ENCODE data around the gene NPAS2. TPM values are rescaled to one million over a fixed set of nuclear protein-coding genes. Genes with fewer than 3 reads are reported as not detected.

Gene NPAS2
- total RNA-seq, 1 experiment from 2014 or later: 20.4 TPM

- no TSS peak for BruUV-seq (replicated peaks)
- ChIA-PET CTCF (no interaction called here), POLR2A (no interaction called here), RAD21 (ENCODE audit: low non-redundant PET in 1 of 2, low total read pairs in 2 of 2, uncharacterized antibody in 2 of 2, unreplicated experiment in 2 of 2) (no interaction called here)
- DNase-seq (ENCODE audit: low read depth, low spot score) (no peak), ATAC-seq (no peak)
- peaks cover 5 to 6% of the 10 kb centered on the region in 2 experiments; a peak in 3 of 4 replicates for H3K9me3 ChIP-seq (ENCODE audit: control insufficient read depth in 1 of 2, insufficient read depth in 1 of 2, low read depth in 1 of 2, low read length in 2 of 2)
- H3K79me2 ChIP-seq (ENCODE audit: insufficient read depth, low read length): no peaks in the 10 kb centered on the region; the same call in 1 of the 2 replicates
- no peaks in the 10 kb centered on the region for H3K27me3 ChIP-seq (ENCODE audit: insufficient read depth, low read length)
- no peak overlapping the region for H3K4me3 ChIP-seq (replicated peaks in 1 of 2; ENCODE audit: low read depth in 1 of 2, low read length in 2 of 2)
- H3K36me3 ChIP-seq (ENCODE audit: control insufficient read depth in 1 of 2, insufficient read depth in 2 of 2, low read length in 2 of 2): no peaks in the 10 kb centered on the region
- peaks cover 3 to 18% of the 10 kb centered on the region in 2 experiments; a peak in 3 of 4 replicates for H3K4me1 ChIP-seq (ENCODE audit: control insufficient read depth in 1 of 2, insufficient read depth in 2 of 2, low read length in 2 of 2)
- H3K9me2 ChIP-seq (ENCODE audit: insufficient read depth): no peaks in the 10 kb centered on the region
- TF ChIP-seq ELF1 (IDR thresholded peaks at IDR 0.05; ENCODE audit: borderline replicate concordance, low read depth) (no peak), EZH2 (IDR thresholded peaks at IDR 0.05) (no peak), CBX3 (IDR thresholded peaks at IDR 0.05; ENCODE audit: low read depth) (no peak), ZFX (IDR thresholded peaks at IDR 0.05) (no peak), CEBPB (IDR thresholded peaks at IDR 0.05; ENCODE audit: low read depth) (no peak), RAD21 (IDR thresholded peaks at IDR 0.05; ENCODE audit: low read depth) (no peak), ZNF274 (IDR thresholded peaks at IDR 0.05; ENCODE audit: low read depth, low read length) (no peak), TCF7L2 (IDR thresholded peaks at IDR 0.05; ENCODE audit: borderline replicate concordance, extremely low read depth, insufficient read depth, insufficient read length) (no peak), POLR2A (IDR thresholded peaks at IDR 0.05; ENCODE audit: borderline replicate concordance, extremely low read depth, insufficient read depth, insufficient read length) (no peak), EZH2phosphoT487 (IDR thresholded peaks at IDR 0.05; ENCODE audit: borderline replicate concordance) (no peak), ZBTB33 (IDR thresholded peaks at IDR 0.05; ENCODE audit: extremely low read depth, insufficient replicate concordance, low read length) (no peak), SRF (IDR thresholded peaks at IDR 0.05; ENCODE audit: low read depth) (no peak), POLR2AphosphoS5 (IDR thresholded peaks at IDR 0.05; ENCODE audit: low read depth, low read length) (no peak), EGR1 (IDR thresholded peaks at IDR 0.05; ENCODE audit: low read depth) (no peak)
- TF ChIP-seq, protein P1, sequence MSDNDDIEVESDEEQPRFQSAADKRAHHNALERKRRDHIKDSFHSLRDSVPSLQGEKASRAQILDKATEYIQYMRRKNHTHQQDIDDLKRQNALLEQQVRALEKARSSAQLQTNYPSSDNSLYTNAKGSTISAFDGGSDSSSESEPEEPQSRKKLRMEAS (IDR thresholded peaks at IDR 0.05): no peak
- H3K9ac ChIP-seq (ENCODE audit: low read length): no peak overlapping the region
- H3K4me2 ChIP-seq (ENCODE audit: low read length): no peak overlapping the region
- H2AFZ ChIP-seq (ENCODE audit: low read depth, low read length, poor library complexity, severe bottlenecking): no peak overlapping the region
- H3K27ac ChIP-seq (ENCODE audit: low read depth, low read length): no peak overlapping the region
- intact Hi-C loops (cut with micrococcal nuclease): no loop called here
- H4K20me1 ChIP-seq (ENCODE audit: insufficient read depth): no peaks in the 10 kb centered on the region
These were observed 49.2 kb downstream of the NPAS2 start for GRCh38 chr2:100869120-100869519.

All from HCT116 (cell line).